Middle frontal gyrus (tissue), 1 donor: ENCODE measurements around the gene ACTL7B.
"Not testable (repeated sequence)": the region's sequence is repeated elsewhere in the genome, so short reads cannot be mapped to it uniquely, and the experiment has no call there.

ENCODE experiments used
- DNase-seq: peaks from one replicate; pipeline ENCODE4 v3.0.0-alpha.2; 2015; ENCODE audit warnings: low spot score; ENCODE audit errors: extremely low spot score

Gene ACTL7B

GRCh38 chr9:108869092-108869725, 13.4 kb upstream of the ACTL7B start:
- DNase-seq = no peak

GRCh38 chr9:108867829-108868228, 12.0 kb upstream of the ACTL7B start:
- DNase-seq = no peak

- no peak for DNase-seq
These were observed 11.3 kb upstream of the ACTL7B start for GRCh38 chr9:108867116-108867515.

- DNase-seq = no peak
These were observed 10.2 kb upstream of the ACTL7B start for GRCh38 chr9:108866001-108866420.

- no peak for DNase-seq
These were observed 9.3 kb upstream of the ACTL7B start for GRCh38 chr9:108865037-108865436.

GRCh38 chr9:108864446-108864845, 8.7 kb upstream of the ACTL7B start:
- no peak for DNase-seq

- no peak for DNase-seq
These were observed 8.1 kb upstream of the ACTL7B start for GRCh38 chr9:108863891-108864290.

- DNase-seq = no peak
These were observed 6.2 kb upstream of the ACTL7B start, which contains the start of gene ACTL7A for GRCh38 chr9:108861997-108862396. Gene ACTL7A, plus strand, starts transcription at chr9:108862266. Its CDS starts 57 bp downstream, at chr9:108862323.

- no peak for DNase-seq
These were observed 5.7 kb upstream of the ACTL7B start for GRCh38 chr9:108861464-108861863.

- DNase-seq = no peak
These were observed 5.0 kb upstream of the ACTL7B start for GRCh38 chr9:108860764-108861163.

- no peak for DNase-seq
These were observed 4.6 kb upstream of the ACTL7B start for GRCh38 chr9:108860354-108860753.

GRCh38 chr9:108859459-108860114, 3.8 kb upstream of the ACTL7B start:
- DNase-seq = no peak

GRCh38 chr9:108857572-108857971, 1.8 kb upstream of the ACTL7B start:
- DNase-seq = no peak

- DNase-seq = no peak
These were observed 278 bp downstream of the ACTL7B start for GRCh38 chr9:108855529-108855886.

GRCh38 chr9:108854641-108855528, 901 bp downstream of the ACTL7B start:
- DNase-seq = no peak

GRCh38 chr9:108854094-108854493, 1.7 kb downstream of the ACTL7B start:
- DNase-seq = no peak

- no peak for DNase-seq
These were observed 3.7 kb downstream of the ACTL7B start for GRCh38 chr9:108852079-108852478.

- DNase-seq = no peak
These were observed 4.6 kb downstream of the ACTL7B start for GRCh38 chr9:108851138-108851537.

- DNase-seq = no peak
These were observed 5.4 kb downstream of the ACTL7B start for GRCh38 chr9:108850293-108850897.

GRCh38 chr9:108848296-108848695, 7.5 kb downstream of the ACTL7B start:
- DNase-seq = not testable (repeated sequence)

GRCh38 chr9:108845947-108846346, 9.8 kb downstream of the ACTL7B start:
- no peak for DNase-seq

- DNase-seq = no peak
These were observed 10.3 kb downstream of the ACTL7B start for GRCh38 chr9:108845507-108845906.
